HUES64 (cell line): ENCODE data around the gene TMPRSS2.

Source experiments
- H3K27ac ChIP-seq: 2 replicates; pipeline ENCODE4 v1.7.0; 2013; ENCODE audit warnings: low read depth, low read length, inconsistent platforms
- H3K27me3 ChIP-seq: 2 replicates; pipeline ENCODE4 v1.6.1; 2013; ENCODE audit warnings: mild to moderate bottlenecking, low read length; ENCODE audit not compliant: insufficient read depth
- H3K36me3 ChIP-seq: 2 replicates; pipeline ENCODE4 v1.6.1; 2013; ENCODE audit warnings: mild to moderate bottlenecking, low read length; ENCODE audit not compliant: insufficient read depth
- H3K4me1 ChIP-seq: 2 replicates; pipeline ENCODE4 v1.6.1; 2013; ENCODE audit warnings: mild to moderate bottlenecking, low read length, moderate library complexity; ENCODE audit not compliant: insufficient read depth
- H3K4me3 ChIP-seq: 2 replicates; pipeline ENCODE4 v1.5.1; 2013; ENCODE audit warnings: mild to moderate bottlenecking, low read length, moderate library complexity
- H3K9ac ChIP-seq: 2 replicates; pipeline ENCODE4 v1.6.1; 2013; ENCODE audit warnings: mild to moderate bottlenecking, low read depth, low read length
- H3K9me3 ChIP-seq: 2 replicates; pipeline ENCODE4 v1.6.1; 2013; ENCODE audit warnings: low read depth, low read length; ENCODE audit not compliant: insufficient read depth
- WGBS: fragments of 150-250, 120-280 bp; methylation state at CpG from one replicate; pipeline ENCODE4 v1.1.7; 2013; ENCODE audit warnings: missing lambda C conversion rate; 5-methylcytosine and 5-hydroxymethylcytosine counted together

Gene TMPRSS2

DNA sequence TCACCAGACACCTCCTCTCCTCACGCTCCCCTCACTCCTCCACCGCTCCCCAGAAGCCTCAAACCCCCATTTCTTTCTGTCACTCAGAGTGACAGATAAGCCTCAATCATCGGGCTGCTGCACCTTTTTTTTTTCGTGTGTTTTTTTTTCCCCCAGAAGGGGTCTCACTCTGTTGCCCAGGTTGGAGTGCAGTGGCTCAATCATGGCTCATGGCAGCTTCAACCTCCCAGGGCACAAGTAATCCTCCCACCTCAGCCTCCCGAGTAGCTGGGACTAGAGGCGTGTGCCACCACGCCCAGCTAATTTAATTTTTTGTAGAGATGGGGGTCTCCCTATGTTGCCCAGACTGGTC is 1.2 kb upstream of the TMPRSS2 start:
- peaks cover 52% of the 10 kb centered on the region for H3K27me3 ChIP-seq
- no peaks in the 10 kb centered on the region for H3K36me3 ChIP-seq
- H3K9me3 ChIP-seq, result no peaks in the 10 kb centered on the region
- peaks cover 8% of the 10 kb centered on the region; the same call in 1 of the 2 replicates for H3K4me1 ChIP-seq
- H3K9ac ChIP-seq, result no peak overlapping the region
- H3K4me3 ChIP-seq, result peak overlapping the region; percentile 71; the same call in 1 of the 2 replicates
- no peak overlapping the region for H3K27ac ChIP-seq
- 57% methylated on average over 7 of the region's 7 CpGs for WGBS

DNA sequence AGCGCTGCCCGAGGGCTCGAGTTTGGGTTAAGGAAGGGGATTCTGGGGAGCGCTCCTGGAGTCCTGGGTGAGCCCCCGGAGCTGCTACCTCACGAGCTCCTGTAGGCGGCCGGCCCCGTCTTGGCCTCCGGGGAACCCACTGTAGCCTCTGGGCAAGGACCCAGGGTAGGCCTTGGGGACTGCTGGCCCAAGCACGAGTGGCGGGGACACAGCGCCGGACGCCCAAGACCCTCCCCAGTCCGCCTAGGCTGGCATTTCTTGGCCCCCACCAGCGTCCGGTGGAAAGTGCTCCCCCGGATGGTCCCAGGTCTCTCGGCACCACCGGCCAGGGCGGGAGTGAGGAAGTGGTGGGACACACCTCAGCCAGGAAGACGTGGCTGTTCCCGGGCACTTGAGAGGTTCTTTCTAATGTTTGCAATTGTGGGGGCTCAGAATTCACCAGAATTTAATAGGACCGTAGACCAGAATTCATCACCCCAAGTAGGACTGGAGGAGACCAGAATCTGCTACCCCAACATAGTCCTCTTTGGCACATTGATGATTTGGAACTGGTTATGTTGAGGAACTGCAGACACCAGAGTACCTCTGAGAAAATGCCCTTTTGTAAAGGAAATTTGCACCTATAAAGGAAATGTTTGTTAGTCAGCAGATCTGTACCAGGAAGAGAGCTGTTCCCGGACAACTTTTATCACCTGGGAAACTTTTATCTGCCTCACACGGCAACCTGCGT is 622 bp upstream of the TMPRSS2 start:
- WGBS, result 6% methylated on average over 28 of the region's 28 CpGs
- Histone ChIP-seq H3K4me3 (peak overlapping the region; percentile 71), H3K27ac (no peak overlapping the region), H3K36me3 (no peaks in the 10 kb centered on the region), H3K27me3 (peaks cover 52% of the 10 kb centered on the region), H3K9ac (peak overlapping the region; percentile 30), H3K4me1 (peaks cover 8% of the 10 kb centered on the region; the same call in 1 of the 2 replicates), H3K9me3 (no peaks in the 10 kb centered on the region)

DNA sequence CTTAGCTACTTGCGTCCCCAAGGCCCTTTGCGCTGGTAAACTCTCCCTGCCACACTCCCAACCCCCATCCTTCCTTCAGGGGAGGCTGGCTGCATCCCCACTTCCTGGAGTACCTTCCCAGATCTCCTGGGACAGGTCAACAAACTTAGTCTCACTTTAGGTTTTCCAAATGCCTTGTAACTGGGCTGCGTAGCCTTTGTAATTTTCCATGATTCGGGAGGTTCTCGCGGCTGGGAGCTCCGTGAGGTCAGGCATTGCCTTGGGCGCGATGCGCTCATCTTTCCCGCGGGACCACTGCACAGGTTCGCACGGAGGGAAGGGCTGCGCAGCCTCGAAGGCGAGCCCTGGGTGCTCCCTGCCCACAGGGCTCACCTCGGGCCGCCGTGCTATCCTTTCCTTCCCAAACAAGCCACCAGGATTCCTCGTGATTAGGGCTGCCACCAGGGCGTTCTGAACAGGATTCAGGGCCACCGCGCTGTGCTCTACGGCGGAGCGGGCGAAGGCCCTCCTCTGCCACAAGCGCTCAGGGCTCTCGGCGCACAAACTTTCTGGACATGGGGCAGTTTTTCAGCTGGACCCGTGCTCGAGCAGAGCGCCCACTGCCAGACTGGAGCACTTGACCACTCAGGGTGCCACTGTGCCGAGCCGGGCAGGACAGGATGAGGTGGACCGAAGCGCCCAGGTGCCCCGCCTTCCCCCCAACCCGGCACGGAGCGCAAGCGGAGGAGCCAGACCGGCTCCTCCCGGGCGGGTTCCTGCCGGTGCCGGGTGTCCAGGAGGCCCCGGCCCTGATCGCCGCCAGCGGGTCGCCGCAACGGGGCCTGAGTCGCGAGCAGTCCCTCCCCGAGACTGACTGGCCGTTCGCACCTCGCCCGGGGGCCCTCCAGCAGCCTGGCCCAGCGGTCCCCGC is 1.1 kb downstream of the TMPRSS2 start:
- H3K4me3 ChIP-seq, result peak overlapping the region; percentile 71
- peak overlapping the region; percentile 60 for H3K9ac ChIP-seq

DNA sequence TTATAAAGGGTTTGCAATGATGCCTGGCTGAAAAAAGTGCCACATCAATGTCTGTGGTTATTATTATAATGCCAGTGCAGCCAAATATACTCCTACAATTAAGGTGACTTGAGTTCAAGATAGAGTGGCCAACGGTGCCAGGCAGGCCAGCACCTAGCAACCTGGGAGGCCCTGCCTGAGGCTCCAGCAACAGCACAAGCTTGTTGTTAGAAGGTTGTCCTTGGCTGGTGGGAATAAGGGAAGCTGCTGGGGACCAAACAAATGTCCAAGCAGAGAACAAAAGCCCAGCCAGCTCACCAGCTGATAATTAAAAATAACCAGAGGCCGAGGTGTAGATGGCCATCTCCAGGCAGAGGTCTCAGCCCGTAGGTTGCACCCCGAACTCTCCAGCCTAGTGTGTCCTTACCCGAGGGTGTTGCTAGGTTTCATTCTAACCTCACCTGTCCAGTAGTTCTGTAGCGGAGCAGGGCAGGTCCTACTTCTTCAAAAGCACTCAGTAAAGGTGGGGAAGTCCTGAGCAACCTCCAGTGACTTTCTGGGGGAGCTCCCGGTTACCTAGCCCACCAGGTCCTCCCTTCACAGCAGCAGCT is 1.9 kb downstream of the TMPRSS2 start:
- peaks cover 55% of the 10 kb centered on the region for H3K27me3 ChIP-seq
- H3K36me3 ChIP-seq, result no peaks in the 10 kb centered on the region
- H3K9me3 ChIP-seq, result no peaks in the 10 kb centered on the region
- no peak overlapping the region for H3K9ac ChIP-seq
- H3K27ac ChIP-seq, result no peak overlapping the region
- peaks cover 8% of the 10 kb centered on the region; the same call in 1 of the 2 replicates for H3K4me1 ChIP-seq
- peak overlapping the region; percentile 71 for H3K4me3 ChIP-seq
- 78% methylated on average over 7 of the region's 7 CpGs for WGBS

More for the DNA sequence above, 1.1 kb downstream of the TMPRSS2 start:
- 2% methylated on average over 64 of the region's 64 CpGs for WGBS
- no peaks in the 10 kb centered on the region for H3K9me3 ChIP-seq
- no peak overlapping the region; the same call in 1 of the 2 replicates for H3K27ac ChIP-seq
- H3K36me3 ChIP-seq, result no peaks in the 10 kb centered on the region
- H3K27me3 ChIP-seq, result peaks cover 55% of the 10 kb centered on the region
- H3K4me1 ChIP-seq, result peaks cover 8% of the 10 kb centered on the region; the same call in 1 of the 2 replicates

DNA sequence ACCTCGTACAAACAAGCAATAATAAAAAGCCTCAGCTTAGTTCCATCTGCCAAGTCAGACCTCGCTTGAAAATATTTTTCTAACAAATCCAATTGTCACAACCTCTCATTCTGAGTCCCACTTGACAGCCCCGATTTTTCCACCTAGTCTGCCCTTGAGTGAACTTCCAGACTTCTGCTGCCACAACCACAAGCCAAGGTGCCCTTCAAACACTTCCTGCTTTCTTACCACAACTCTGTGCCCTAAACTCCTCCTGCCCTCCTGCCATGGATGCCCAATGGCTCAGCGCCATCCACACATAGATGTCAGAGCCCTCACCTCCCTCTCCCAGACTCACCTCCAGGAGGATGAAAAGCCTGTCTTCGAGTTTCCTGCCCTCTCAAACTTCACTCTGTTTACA is 3.9 kb downstream of the TMPRSS2 start:
- Histone ChIP-seq H3K27ac (no peak overlapping the region), H3K4me1 (peaks cover 8% of the 10 kb centered on the region; the same call in 1 of the 2 replicates), H3K9ac (no peak overlapping the region), H3K9me3 (no peaks in the 10 kb centered on the region), H3K27me3 (peaks cover 45% of the 10 kb centered on the region), H3K4me3 (no peak overlapping the region), H3K36me3 (no peaks in the 10 kb centered on the region)
- 86% methylated on average over 5 of the region's 5 CpGs for WGBS

DNA sequence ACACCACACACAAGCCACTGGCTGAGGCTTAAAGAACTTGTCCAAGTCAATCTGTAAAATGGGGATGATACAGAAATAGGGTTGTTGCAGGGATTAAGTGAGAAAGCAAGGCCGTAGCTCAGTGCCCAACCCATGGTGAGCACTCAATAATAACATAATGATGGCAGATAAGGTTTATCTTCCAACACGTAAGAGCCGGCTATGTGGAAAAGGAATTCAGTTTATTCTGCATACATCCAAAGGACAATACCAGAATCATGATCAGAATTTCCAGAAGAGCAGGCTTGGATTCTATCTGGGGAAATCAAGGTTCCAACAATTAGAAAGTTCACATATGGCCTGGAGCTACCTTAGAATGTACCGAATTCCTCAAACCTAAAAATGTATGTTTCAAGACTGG is 4.6 kb downstream of the TMPRSS2 start:
- peaks cover 38% of the 10 kb centered on the region for H3K27me3 ChIP-seq
- H3K4me3 ChIP-seq, result no peak overlapping the region
- H3K4me1 ChIP-seq, result peaks cover 5% of the 10 kb centered on the region; the same call in 1 of the 2 replicates
- H3K27ac ChIP-seq, result no peak overlapping the region
- no peak overlapping the region for H3K9ac ChIP-seq
- H3K9me3 ChIP-seq, result no peaks in the 10 kb centered on the region
- WGBS, result 89% methylated on average over 4 of the region's 4 CpGs
- no peaks in the 10 kb centered on the region for H3K36me3 ChIP-seq

DNA sequence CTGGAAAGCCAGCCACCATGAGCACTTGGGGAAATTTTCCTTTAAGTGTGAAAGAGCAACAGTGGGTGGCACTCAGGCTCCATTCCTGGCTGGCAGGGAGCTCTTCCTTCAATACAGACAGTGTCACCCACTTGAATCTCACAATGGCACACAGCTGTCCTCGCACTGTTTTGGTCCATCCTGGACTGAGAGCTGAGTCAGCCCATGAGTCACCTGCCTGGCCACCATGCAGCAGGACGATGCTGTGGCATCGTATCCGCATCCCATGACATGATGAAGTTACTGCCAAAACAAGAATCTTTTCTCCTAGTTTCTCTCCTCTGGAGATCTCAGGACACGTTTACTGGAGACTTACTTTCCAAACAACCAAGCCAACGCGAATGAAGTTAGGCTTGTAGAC is 6.0 kb downstream of the TMPRSS2 start:
- H3K4me3 ChIP-seq, result no peak overlapping the region
- 91% methylated on average over 7 of the region's 7 CpGs for WGBS
- H3K27me3 ChIP-seq, result peaks cover 26% of the 10 kb centered on the region

DNA sequence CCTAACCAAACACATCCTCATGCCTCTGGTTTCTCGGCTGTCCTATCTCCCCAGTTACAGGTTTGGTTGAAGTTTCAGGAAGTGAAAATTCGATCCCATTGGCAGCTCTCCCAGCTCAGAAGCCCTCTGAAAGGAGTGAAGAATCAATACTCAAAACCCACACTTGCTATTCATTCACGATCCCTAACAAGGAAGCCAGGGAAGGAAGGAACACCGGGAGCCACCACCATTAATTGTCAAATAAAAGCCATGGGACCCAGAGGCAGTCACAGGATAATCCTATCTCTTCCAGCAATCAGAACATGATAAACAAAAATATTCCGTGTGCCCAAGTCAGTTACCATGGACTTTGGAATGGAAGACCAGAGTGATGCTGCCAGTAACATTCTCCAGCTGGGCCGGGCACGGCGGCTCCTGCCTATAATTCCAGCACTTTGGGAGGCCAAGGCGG is 7.0 kb downstream of the TMPRSS2 start:
- no peaks in the 10 kb centered on the region for H3K36me3 ChIP-seq
- no peaks in the 10 kb centered on the region for H3K9me3 ChIP-seq
- no peaks in the 10 kb centered on the region for H3K4me1 ChIP-seq
- no peak overlapping the region for H3K9ac ChIP-seq
- no peak overlapping the region for H3K27ac ChIP-seq
- WGBS, result 84% methylated on average over 9 of the region's 9 CpGs
- peaks cover 16% of the 10 kb centered on the region for H3K27me3 ChIP-seq
- H3K4me3 ChIP-seq, result no peak overlapping the region

More for the DNA sequence above, 6.0 kb downstream of the TMPRSS2 start:
- Histone ChIP-seq H3K4me1 (peaks cover 5% of the 10 kb centered on the region; the same call in 1 of the 2 replicates), H3K36me3 (no peaks in the 10 kb centered on the region), H3K9me3 (no peaks in the 10 kb centered on the region), H3K9ac (no peak overlapping the region), H3K27ac (no peak overlapping the region)

DNA sequence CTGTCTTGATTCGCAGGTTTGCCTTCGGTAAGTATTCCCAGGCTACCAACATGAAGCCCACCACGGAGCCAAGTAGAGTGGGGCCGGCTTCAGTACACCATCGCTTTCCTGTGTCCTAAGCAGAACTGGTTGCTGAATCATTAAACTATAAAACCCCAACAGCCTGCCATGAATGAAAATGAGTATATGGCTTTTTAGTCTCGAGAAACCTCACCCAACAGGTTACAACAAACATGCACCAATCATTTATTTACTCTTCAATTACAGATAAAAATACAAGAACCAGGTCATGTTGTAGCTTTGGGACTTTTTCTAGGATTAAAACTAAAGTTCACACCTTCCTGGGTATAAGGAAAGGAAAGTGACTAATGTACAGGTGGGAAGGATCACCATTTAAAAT is 7.6 kb downstream of the TMPRSS2 start:
- Histone ChIP-seq H3K27ac (no peak overlapping the region), H3K36me3 (no peaks in the 10 kb centered on the region), H3K9ac (no peak overlapping the region), H3K4me1 (no peaks in the 10 kb centered on the region), H3K4me3 (no peak overlapping the region), H3K9me3 (no peaks in the 10 kb centered on the region), H3K27me3 (peaks cover 10% of the 10 kb centered on the region)
- 89% methylated on average over 5 of the region's 6 CpGs for WGBS

DNA sequence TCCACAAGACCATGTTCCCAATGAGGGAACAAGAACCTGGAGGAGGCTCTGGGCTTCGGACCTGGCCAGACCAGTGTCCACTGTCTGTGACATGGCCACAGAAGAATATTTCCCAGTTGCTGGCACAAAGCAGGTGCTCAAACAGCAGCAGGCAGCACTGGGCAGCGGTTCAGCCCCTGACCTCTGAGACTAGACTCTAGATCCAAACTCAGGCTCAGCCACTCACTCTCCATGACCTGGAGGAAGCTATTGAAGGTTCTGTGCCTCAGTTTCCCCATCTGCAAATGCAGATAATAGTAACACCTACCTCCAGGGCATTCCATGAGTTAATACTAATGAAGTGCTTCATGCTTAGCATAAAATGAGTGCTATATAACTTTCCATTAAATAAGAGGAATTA is 8.0 kb downstream of the TMPRSS2 start:
- Histone ChIP-seq H3K9me3 (no peaks in the 10 kb centered on the region), H3K4me1 (no peaks in the 10 kb centered on the region), H3K9ac (no peak overlapping the region), H3K27ac (no peak overlapping the region), H3K27me3 (peaks cover 6% of the 10 kb centered on the region; the same call in 1 of the 2 replicates), H3K4me3 (no peak overlapping the region), H3K36me3 (no peaks in the 10 kb centered on the region)
- 93% methylated on average over 2 of the region's 2 CpGs for WGBS

DNA sequence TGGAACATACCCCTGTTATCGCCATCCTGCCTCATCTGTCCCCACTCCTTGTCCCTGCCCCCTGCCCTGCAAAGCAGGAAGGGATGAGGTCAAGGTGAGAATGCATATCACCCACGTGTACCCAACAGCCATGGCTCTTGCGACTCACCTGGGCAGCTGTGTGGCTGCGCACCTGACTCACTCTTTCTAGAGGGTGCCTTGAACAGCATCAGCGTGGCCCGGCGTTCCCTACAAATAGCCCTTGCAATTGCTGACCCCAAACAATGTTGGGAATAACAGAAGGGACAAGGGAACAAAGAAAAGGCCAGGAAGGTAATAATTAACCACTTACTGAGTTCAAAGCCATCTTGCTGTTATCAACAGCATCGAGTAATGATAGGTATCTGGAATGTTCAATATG is 10.2 kb downstream of the TMPRSS2 start:
- Histone ChIP-seq H3K36me3 (no peaks in the 10 kb centered on the region), H3K27ac (no peak overlapping the region), H3K4me3 (no peak overlapping the region), H3K9me3 (no peaks in the 10 kb centered on the region), H3K27me3 (no peaks in the 10 kb centered on the region), H3K9ac (no peak overlapping the region), H3K4me1 (no peaks in the 10 kb centered on the region)
- 85% methylated on average over 7 of the region's 8 CpGs for WGBS
